PFSK-1 (cell line): ENCODE results near the gene PARD3B.

Experiments used
- FOXP2 ChIP-seq: optimal IDR thresholded peaks from 2 replicates; pipeline ENCODE3; 2011; ENCODE audit warnings: borderline replicate concordance, control low read depth, inconsistent platforms; ENCODE audit not compliant: insufficient read depth; ENCODE audit errors: extremely low read length, extremely low read depth
- POLR2AphosphoS5 ChIP-seq: IDR thresholded peaks from 2 replicates; pipeline ENCODE4 v1.6.1; 2012; ENCODE audit warnings: low read depth, mild to moderate bottlenecking, control low read depth, low read length, moderate library complexity
- SIN3A ChIP-seq: IDR thresholded peaks from 2 replicates; pipeline ENCODE4 v1.6.1; 2012; ENCODE audit warnings: mild to moderate bottlenecking, low read length, moderate library complexity, borderline replicate concordance; ENCODE audit not compliant: insufficient read depth
- TAF1 ChIP-seq: IDR thresholded peaks from 2 replicates; pipeline ENCODE4 v1.6.1; 2012; ENCODE audit warnings: low read length, control low read depth, borderline replicate concordance; ENCODE audit not compliant: insufficient read depth
- TF ChIP-seq, protein P1 (sequence below), 2 experiments: IDR thresholded peaks; 2 replicates each; pipeline versions ENCODE4 v1.6.1 to v1.8.0; 2011 to 2012; ENCODE audit warnings: low read depth in 2 of 2, low read length in 2 of 2, control low read depth in 1 of 2, inconsistent platforms in 1 of 2, mild to moderate bottlenecking in 1 of 2, moderate library complexity in 1 of 2; ENCODE audit not compliant: insufficient read depth in 1 of 2

The PARD3B gene

DNA sequence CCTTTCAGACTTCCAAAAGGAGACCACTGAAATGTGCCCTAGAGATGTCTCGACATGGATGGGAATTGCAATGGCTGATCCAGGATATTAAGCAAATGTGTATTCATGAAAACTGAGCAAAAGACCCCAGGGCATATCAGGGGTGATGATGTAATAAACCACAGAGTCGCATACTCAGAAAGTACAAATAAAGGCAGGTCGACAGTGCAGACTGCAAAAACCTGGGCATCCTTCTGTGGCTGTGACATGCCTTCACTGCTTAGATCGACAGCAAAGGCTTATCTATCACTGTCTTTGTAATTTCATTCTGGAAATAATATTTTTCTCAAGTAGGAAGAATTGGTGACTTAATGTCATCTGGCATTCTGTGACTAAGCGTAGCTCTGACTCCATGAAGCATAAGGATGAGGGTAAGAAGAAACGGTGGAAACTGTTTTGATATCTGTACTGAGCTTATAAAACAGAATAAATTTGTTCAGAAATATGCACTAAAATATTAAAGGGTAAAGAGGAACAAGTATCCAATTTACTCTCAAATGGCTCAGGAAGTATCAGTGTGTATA lies 1021.4 kb downstream of the PARD3B start:
- TF ChIP-seq TAF1 (no peak), SIN3A (no peak), FOXP2 (no peak), POLR2AphosphoS5 (no peak)
- TF ChIP-seq, protein P1, sequence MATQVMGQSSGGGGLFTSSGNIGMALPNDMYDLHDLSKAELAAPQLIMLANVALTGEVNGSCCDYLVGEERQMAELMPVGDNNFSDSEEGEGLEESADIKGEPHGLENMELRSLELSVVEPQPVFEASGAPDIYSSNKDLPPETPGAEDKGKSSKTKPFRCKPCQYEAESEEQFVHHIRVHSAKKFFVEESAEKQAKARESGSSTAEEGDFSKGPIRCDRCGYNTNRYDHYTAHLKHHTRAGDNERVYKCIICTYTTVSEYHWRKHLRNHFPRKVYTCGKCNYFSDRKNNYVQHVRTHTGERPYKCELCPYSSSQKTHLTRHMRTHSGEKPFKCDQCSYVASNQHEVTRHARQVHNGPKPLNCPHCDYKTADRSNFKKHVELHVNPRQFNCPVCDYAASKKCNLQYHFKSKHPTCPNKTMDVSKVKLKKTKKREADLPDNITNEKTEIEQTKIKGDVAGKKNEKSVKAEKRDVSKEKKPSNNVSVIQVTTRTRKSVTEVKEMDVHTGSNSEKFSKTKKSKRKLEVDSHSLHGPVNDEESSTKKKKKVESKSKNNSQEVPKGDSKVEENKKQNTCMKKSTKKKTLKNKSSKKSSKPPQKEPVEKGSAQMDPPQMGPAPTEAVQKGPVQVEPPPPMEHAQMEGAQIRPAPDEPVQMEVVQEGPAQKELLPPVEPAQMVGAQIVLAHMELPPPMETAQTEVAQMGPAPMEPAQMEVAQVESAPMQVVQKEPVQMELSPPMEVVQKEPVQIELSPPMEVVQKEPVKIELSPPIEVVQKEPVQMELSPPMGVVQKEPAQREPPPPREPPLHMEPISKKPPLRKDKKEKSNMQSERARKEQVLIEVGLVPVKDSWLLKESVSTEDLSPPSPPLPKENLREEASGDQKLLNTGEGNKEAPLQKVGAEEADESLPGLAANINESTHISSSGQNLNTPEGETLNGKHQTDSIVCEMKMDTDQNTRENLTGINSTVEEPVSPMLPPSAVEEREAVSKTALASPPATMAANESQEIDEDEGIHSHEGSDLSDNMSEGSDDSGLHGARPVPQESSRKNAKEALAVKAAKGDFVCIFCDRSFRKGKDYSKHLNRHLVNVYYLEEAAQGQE (IDR thresholded peaks at IDR 0.05; ENCODE audit: insufficient read depth in 1 of 2, low read depth in 2 of 2, low read length in 2 of 2) = no peak

DNA sequence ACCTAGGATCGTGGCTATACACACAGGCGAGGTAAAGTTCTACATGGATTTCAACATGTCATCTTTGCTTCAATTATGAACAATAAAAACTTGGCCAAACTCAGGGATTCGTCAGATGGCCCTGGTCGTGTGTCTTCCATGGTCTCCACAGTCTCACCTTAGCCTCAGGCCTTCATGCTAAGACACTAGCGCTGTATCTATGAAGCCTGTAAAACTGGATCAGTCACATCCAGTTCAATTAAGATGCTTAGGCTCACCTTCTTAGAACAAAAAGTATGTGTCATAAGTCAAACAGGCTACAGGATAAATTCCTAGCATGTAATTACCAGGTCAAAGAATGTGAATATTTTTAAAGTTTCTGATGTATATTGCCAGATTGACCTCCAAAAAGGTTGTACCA lies 1023.3 kb downstream of the PARD3B start:
- TF ChIP-seq TAF1 (no peak), SIN3A (no peak), FOXP2 (no peak), POLR2AphosphoS5 (no peak)
- TF ChIP-seq, protein P1 (IDR thresholded peaks at IDR 0.05; ENCODE audit: insufficient read depth in 1 of 2, low read depth in 2 of 2, low read length in 2 of 2) = no peak

DNA sequence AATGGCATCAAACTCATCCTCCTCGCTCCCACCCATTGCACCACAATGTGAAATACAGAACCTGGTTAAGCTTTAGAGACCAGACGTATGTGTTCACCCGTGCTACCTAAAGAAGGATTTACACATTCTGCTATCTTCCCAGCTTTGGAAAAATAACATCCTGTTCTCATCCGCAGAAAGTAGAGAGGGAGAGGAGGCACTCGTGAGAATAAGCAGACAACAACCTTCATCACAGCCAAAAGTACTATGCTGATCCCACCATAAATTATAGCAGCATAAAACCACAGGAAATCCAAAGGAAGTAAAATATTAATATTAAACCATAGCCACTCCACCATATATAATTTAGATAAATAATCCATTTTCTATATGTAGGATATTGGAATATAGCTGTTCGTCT lies 1025.4 kb downstream of the PARD3B start:
- TF ChIP-seq, protein P1 (IDR thresholded peaks at IDR 0.05; ENCODE audit: insufficient read depth in 1 of 2, low read depth in 2 of 2, low read length in 2 of 2) = no peak
- TF ChIP-seq TAF1 (no peak), FOXP2 (no peak), SIN3A (no peak)

DNA sequence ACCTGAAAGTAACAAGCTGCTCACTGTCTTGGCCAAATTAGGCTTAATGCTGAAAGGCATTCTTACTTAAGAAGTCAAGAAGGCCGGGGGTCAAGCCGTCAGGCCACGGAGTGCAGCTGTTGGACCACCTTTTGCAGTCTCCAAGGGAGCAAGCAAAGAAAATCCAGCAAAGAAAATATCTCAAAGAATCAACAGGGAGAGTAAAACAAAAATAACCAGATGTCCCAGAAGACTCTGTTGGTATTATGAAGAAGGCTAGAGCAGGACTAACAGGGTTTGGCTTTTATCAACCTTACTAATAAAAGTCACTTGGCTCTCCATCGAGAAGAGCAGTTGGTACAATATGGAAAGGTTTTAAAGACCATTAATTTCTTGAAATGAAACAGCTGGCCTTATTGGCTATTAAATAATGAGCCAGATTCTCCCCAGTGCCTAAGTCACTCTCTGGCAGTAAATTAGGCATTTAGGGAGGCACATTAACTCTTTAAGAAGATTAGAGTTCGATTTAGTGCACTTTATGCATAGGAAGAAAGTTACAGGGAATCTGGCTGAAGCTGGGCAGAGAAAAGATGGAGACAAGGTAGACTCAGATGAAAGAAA lies 1026.2 kb downstream of the PARD3B start:
- TF ChIP-seq SIN3A (no peak), FOXP2 (no peak), POLR2AphosphoS5 (no peak), TAF1 (no peak)
- TF ChIP-seq, protein P1 (IDR thresholded peaks at IDR 0.05; ENCODE audit: insufficient read depth in 1 of 2, low read depth in 2 of 2, low read length in 2 of 2) = no peak

DNA sequence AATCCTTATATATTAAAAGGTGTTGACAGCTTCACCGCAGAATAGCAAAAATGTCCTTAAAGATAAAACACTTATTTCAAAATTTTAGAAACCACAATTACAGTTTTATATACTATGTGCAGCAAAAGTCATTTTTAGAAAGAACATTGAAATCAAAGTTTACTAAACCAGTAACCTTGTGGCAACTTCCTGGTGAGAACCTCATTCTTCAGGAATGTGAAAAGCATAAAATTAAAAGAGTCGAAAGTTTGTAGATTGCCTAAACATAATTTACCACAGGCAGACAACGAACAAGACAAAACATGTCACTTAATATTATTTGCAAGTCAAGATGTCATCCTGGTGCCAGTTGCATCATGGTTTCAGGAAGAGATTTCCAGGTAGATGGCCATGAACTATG lies 1028.7 kb downstream of the PARD3B start:
- TF ChIP-seq SIN3A (no peak), TAF1 (no peak), POLR2AphosphoS5 (no peak), FOXP2 (no peak)
- TF ChIP-seq, protein P1 (IDR thresholded peaks at IDR 0.05; ENCODE audit: insufficient read depth in 1 of 2, low read depth in 2 of 2, low read length in 2 of 2) = no peak
